H1 (cell line): ENCODE results near the gene TNS2. TPM values are rescaled to one million over a fixed set of nuclear protein-coding genes. Genes with fewer than 3 reads are reported as not detected.

ENCODE experiments used
- CTCF ChIP-seq, 3 experiments: IDR thresholded peaks; 1 replicate in 2 of 3; 2 replicates in 1 of 3; pipeline versions ENCODE4 v1.5.1 to v1.6.1; 2011; ENCODE audit warnings: low read length in 3 of 3, mild to moderate bottlenecking in 3 of 3, inconsistent platforms in 2 of 3, low read depth in 1 of 3, moderate library complexity in 1 of 3; ENCODE audit not compliant: insufficient read depth in 1 of 3; ENCODE audit errors: control extremely low read depth in 1 of 3
- KDM4A ChIP-seq: IDR thresholded peaks from one replicate; pipeline ENCODE4 v1.7.1; 2012; ENCODE audit warnings: low read depth, mild to moderate bottlenecking, moderate library complexity, low read length, inconsistent platforms; ENCODE audit not compliant: severe bottlenecking
- polyA plus RNA-seq, 7 experiments: library from polyadenylated mRNA; depleted of rRNA in 3 of 7; stranded (reverse) in 5 of 7; unstranded in 2 of 7; fragments of >200 nt in 5 of 7; fragments of 200-250 nt in 2 of 7; gene quantifications; 1 replicate in 5 of 7; 2 replicates in 1 of 7; 4 replicates in 1 of 7; pipeline versions ENCODE4 v1.2.1 to v1.2.3, GENCODE V29; 2011 to 2013; ENCODE audit warnings: missing spikeins in 2 of 7, mixed read lengths in 2 of 7
- total RNA-seq: library from RNA; stranded (reverse); fragmentation: NEBNext Ultra II Directional; extraction: Animal tissue kit (Norgen Biotek cat#: 25700); gene quantifications from 2 replicates; pipeline ENCODE4 v1.2.1, GENCODE V29; 2021

The TNS2 gene
- total and polyA plus RNA-seq, 2 of the 8 experiments (the other 6 are each of a cell fraction or from before 2014, with no cell fraction given): 2.8 to 4.7 TPM

GRCh38 chr12:53055471-53056266, 5.8 kb downstream of the TNS2 start (continued):
- no peak for TF ChIP-seq CTCF (IDR thresholded peaks at IDR 0.05; ENCODE audit: control extremely low read depth in 1 of 3, insufficient read depth in 1 of 3, low read depth in 1 of 3, low read length in 3 of 3)
- TF ChIP-seq KDM4A: no peak
- TF ChIP-seq, all 59 proteins: peak for 0
